SK-N-SH (cell line): ENCODE results near the gene GSG1L. TPM values are rescaled to one million over a fixed set of nuclear protein-coding genes. Genes with fewer than 3 reads are reported as not detected.

Experiments
- CTCF ChIA-PET: fragments of 300-600, 350-600 bp; formaldehyde crosslinking; extraction: SDS; loops from one replicate; lab custom pipeline; 2021; lab: Yijun Ruan, JAX
- POLR2A ChIA-PET: fragments of 350-600 bp; sonication (Branson Sonifier 250); formaldehyde crosslinking; extraction: SDS; loops from one replicate; lab custom pipeline; 2020; ENCODE audit warnings: antibody characterized with exemption, inconsistent platforms; lab: Yijun Ruan, JAX
- DNase-seq: peaks from one replicate; pipeline ENCODE4 v3.0.0; 2012
- H2AFZ ChIP-seq: fragments of 200-600 bp; sonication (generic); 2 replicates; pipeline ENCODE4 v1.8.1; 2016; ENCODE audit warnings: antibody characterized with exemption, mild to moderate bottlenecking, low read depth
- H3F3A ChIP-seq: fragments of 200-600 bp; sonication (generic); replicated peaks from 2 replicates; pipeline ENCODE3; 2016; ENCODE audit warnings: antibody characterized with exemption, mild to moderate bottlenecking; ENCODE audit not compliant: insufficient read depth
- H3K27ac ChIP-seq, 2 experiments: fragments of 200-500 bp in 1 of 2; fragments of 200-600 bp in 1 of 2; sonication (Bioruptor generic) in 1 of 2; sonication (generic), shearing (Covaris generic) in 1 of 2; 2 replicates each; pipeline versions ENCODE4 v1.5.1 to v1.6.1; 2014 to 2016; ENCODE audit warnings: low read depth in 2 of 2, inconsistent platforms in 1 of 2, low read length in 1 of 2, mild to moderate bottlenecking in 1 of 2, mixed read lengths in 1 of 2
- H3K27me3 ChIP-seq: fragments of 200-600 bp; sonication (generic), shearing (Covaris generic); 2 replicates; pipeline ENCODE4 v1.6.1; 2016; ENCODE audit warnings: mixed run types; ENCODE audit not compliant: insufficient read depth
- H3K36me3 ChIP-seq, 2 experiments: fragments of 200-500 bp in 1 of 2; fragments of 200-600 bp in 1 of 2; sonication (Bioruptor generic) in 1 of 2; sonication (generic) in 1 of 2; replicated peaks in 1 of 2; 2 replicates each; pipeline versions ENCODE3 to v1.5.1; 2014 to 2016; ENCODE audit warnings: low read length in 1 of 2, mild to moderate bottlenecking in 1 of 2; ENCODE audit not compliant: insufficient read depth in 2 of 2, control insufficient read depth in 1 of 2
- H3K4me1 ChIP-seq, 2 experiments: fragments of 200-500 bp in 1 of 2; fragments of 200-600 bp in 1 of 2; sonication (Bioruptor generic) in 1 of 2; sonication (generic), shearing (Covaris generic) in 1 of 2; 2 replicates each; pipeline versions ENCODE4 v1.5.1 to v1.6.1; 2014 to 2016; ENCODE audit warnings: low read depth in 1 of 2, low read length in 1 of 2, mixed run types in 1 of 2; ENCODE audit not compliant: insufficient read depth in 2 of 2, control insufficient read depth in 1 of 2
- H3K4me2 ChIP-seq: fragments of 200-600 bp; sonication (generic), shearing (Covaris generic); 2 replicates; pipeline ENCODE4 v1.6.1; 2017; ENCODE audit warnings: mixed run types
- H3K4me3 ChIP-seq, 2 experiments: fragments of 200-500 bp in 1 of 2; fragments of 200-600 bp in 1 of 2; sonication (Bioruptor generic) in 1 of 2; sonication (generic), shearing (Covaris generic) in 1 of 2; 2 replicates each; pipeline versions ENCODE4 v1.5.1 to v1.8.1; 2014 to 2016; ENCODE audit warnings: low read depth in 2 of 2, inconsistent platforms in 1 of 2, low read length in 1 of 2, mild to moderate bottlenecking in 1 of 2, mixed read lengths in 1 of 2, moderate library complexity in 1 of 2
- H3K79me2 ChIP-seq: fragments of 200-600 bp; sonication (generic); 2 replicates; pipeline ENCODE4 v1.8.1; 2017; ENCODE audit warnings: mild to moderate bottlenecking; ENCODE audit not compliant: insufficient read depth
- H3K9ac ChIP-seq: fragments of 200-600 bp; sonication (generic); 2 replicates; pipeline ENCODE4 v1.6.1; 2017; ENCODE audit warnings: mixed run types
- H3K9me2 ChIP-seq: fragments of 200-600 bp; sonication (generic); 2 replicates; pipeline ENCODE4 v1.6.1; 2017; ENCODE audit warnings: mixed run types
- H3K9me3 ChIP-seq: fragments of 200-600 bp; sonication (generic); 2 replicates; pipeline ENCODE4 v1.6.1; 2017; ENCODE audit warnings: mixed run types, mild to moderate bottlenecking, moderate library complexity
- H4K20me1 ChIP-seq: fragments of 200-600 bp; sonication (generic); 2 replicates; pipeline ENCODE4 v1.6.1; 2017; ENCODE audit warnings: mild to moderate bottlenecking, mixed run types; ENCODE audit not compliant: insufficient read depth
- ELF1 ChIP-seq: IDR thresholded peaks from 2 replicates; pipeline ENCODE4 v1.4.0; 2012
- FOXM1 ChIP-seq: IDR thresholded peaks from 2 replicates; pipeline ENCODE4 v1.4.0; 2012; ENCODE audit warnings: low read depth, mild to moderate bottlenecking
- WGBS: methylation state at CpG from one replicate; pipeline ENCODE4 v1.1.6; 2017; ENCODE audit warnings: low lambda C conversion rate; 5-methylcytosine and 5-hydroxymethylcytosine counted together
- polyA plus RNA-seq, 3 experiments: library from polyadenylated mRNA; depleted of rRNA; stranded (reverse); fragments of >200 nt; gene quantifications; 2 replicates each; pipeline ENCODE4 v1.2.3, GENCODE V29; 2012
- TF ChIP-seq, protein P1 (sequence below): fragments of 150-350 bp; IDR thresholded peaks from 2 replicates; pipeline ENCODE4 v1.6.1; 2016; ENCODE audit warnings: mild to moderate bottlenecking, low read depth, low read length
- TF ChIP-seq, protein P2 (sequence below): fragments of 150-350 bp; IDR thresholded peaks from 2 replicates; pipeline ENCODE4 v1.6.1; 2017; ENCODE audit warnings: antibody characterized with exemption, low read length, low read depth, borderline replicate concordance
- TF ChIP-seq, protein P3 (sequence below): IDR thresholded peaks from 2 replicates; pipeline ENCODE4; 2012

GSG1L gene
- polyA plus RNA-seq, 1 of the 3 experiments (the other 2 are of a cell fraction) = not detected

- TF ChIP-seq, protein P1, sequence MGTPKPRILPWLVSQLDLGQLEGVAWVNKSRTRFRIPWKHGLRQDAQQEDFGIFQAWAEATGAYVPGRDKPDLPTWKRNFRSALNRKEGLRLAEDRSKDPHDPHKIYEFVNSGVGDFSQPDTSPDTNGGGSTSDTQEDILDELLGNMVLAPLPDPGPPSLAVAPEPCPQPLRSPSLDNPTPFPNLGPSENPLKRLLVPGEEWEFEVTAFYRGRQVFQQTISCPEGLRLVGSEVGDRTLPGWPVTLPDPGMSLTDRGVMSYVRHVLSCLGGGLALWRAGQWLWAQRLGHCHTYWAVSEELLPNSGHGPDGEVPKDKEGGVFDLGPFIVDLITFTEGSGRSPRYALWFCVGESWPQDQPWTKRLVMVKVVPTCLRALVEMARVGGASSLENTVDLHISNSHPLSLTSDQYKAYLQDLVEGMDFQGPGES = no peak
- TF ChIP-seq, protein P2, sequence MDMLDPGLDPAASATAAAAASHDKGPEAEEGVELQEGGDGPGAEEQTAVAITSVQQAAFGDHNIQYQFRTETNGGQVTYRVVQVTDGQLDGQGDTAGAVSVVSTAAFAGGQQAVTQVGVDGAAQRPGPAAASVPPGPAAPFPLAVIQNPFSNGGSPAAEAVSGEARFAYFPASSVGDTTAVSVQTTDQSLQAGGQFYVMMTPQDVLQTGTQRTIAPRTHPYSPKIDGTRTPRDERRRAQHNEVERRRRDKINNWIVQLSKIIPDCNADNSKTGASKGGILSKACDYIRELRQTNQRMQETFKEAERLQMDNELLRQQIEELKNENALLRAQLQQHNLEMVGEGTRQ = no peak
- no peak for TF ChIP-seq FOXM1
These were observed 5.5 kb upstream of the GSG1L start (continued) for GRCh38 chr16:28068976-28069375.

DNA sequence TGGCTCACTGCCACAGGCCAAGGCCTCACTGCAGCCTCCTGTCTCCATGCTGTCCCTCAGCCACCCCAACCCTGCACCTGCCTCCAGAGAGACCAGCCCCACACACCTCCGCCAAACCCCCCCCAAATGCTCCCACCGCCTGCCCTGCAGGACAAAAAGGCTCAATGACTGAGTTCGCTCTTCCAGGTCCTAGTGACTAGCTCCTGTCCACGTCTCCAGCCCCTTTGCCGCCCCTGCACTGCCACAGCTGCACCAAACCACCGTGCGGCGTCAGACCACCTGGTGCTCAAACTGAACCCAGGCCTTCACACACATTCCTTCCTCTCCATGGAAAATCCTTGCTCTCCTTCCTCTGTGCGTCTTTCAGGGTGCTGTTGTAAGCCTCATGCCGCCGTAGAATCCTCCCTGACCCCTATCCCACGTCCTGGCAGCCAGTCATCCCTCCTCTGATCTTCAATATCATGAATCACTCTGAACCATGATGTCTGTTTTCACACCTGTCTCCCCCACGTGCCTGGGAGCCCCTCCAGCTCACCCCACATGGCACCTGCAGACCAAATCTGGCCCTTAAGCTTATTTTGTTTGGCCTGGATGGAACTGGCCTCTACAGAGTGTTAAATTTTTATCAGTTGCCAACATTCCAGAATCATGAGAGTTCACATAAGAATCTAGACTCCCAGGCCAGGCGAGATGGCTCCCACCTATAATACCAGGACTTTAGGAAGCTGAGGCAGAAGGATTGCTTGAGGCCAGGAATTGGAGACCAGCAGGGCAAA, 4.3 kb upstream of the GSG1L start:
- no peak for TF ChIP-seq ELF1
- TF ChIP-seq, all 33 proteins: peak for 0
- H3K36me3 ChIP-seq = no peaks in the 10 kb centered on the region
- no peak overlapping the region for H3K27ac ChIP-seq
- no peaks in the 10 kb centered on the region for H4K20me1 ChIP-seq
- no peak overlapping the region for H2AFZ ChIP-seq
- DNase-seq = no peak
- H3K9me2 ChIP-seq = no peaks in the 10 kb centered on the region
- no peak overlapping the region for H3K4me2 ChIP-seq
- no peaks in the 10 kb centered on the region for H3K9me3 ChIP-seq
- no peak overlapping the region for H3K4me3 ChIP-seq
- no peaks in the 10 kb centered on the region for H3K4me1 ChIP-seq
- H3K79me2 ChIP-seq = no peaks in the 10 kb centered on the region
- ChIA-PET POLR2A (no interaction called here), CTCF (interaction anchor here (1.0 to 14.1 kb wide), 7 partner anchors 88 to 428 kb away, joined by 3 to 172 read pairs (median 4); no protein-coding TSS in a partner anchor)
- no peak overlapping the region for H3K9ac ChIP-seq
- no peaks in the 10 kb centered on the region for H3F3A ChIP-seq
- WGBS = 66% methylated on average over 14 of the region's 14 CpGs
- peaks cover 15% of the 10 kb centered on the region for H3K27me3 ChIP-seq

GRCh38 chr16:28064706-28065249, 1.3 kb upstream of the GSG1L start:
- DNase-seq = no peak
- POLR2A ChIA-PET = interaction anchor here (1.4 kb wide), 1 partner anchor 285 kb away, joined by 3 read pairs; no protein-coding TSS in a partner anchor
- 72% methylated on average over 13 of the region's 15 CpGs for WGBS

More at GRCh38 chr16:28064706-28065249, 1.3 kb upstream of the GSG1L start:
- Histone ChIP-seq H4K20me1 (no peaks in the 10 kb centered on the region), H3K9me3 (no peaks in the 10 kb centered on the region), H3K79me2 (no peaks in the 10 kb centered on the region), H3K27me3 (peaks cover 30% of the 10 kb centered on the region), H3F3A (no peaks in the 10 kb centered on the region), H3K9me2 (no peaks in the 10 kb centered on the region), H2AFZ (no peak overlapping the region), H3K4me2 (no peak overlapping the region), H3K4me3 (no peak overlapping the region), H3K27ac (no peak overlapping the region), H3K9ac (no peak overlapping the region), H3K36me3 (no peaks in the 10 kb centered on the region), H3K4me1 (no peaks in the 10 kb centered on the region)
- TF ChIP-seq, protein P3, sequence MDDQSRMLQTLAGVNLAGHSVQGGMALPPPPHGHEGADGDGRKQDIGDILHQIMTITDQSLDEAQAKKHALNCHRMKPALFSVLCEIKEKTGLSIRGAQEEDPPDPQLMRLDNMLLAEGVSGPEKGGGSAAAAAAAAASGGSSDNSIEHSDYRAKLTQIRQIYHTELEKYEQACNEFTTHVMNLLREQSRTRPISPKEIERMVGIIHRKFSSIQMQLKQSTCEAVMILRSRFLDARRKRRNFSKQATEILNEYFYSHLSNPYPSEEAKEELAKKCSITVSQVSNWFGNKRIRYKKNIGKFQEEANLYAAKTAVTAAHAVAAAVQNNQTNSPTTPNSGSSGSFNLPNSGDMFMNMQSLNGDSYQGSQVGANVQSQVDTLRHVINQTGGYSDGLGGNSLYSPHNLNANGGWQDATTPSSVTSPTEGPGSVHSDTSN = no peak
- CTCF ChIA-PET = interaction anchor here (0.7 to 14.1 kb wide), 10 partner anchors 11 to 425 kb away, joined by 3 to 172 read pairs (median 4); no protein-coding TSS in a partner anchor
